Type B pancreatic cell (in vitro differentiated cells): ENCODE measurements around the gene GPR157. TPM values are rescaled to one million over a fixed set of nuclear protein-coding genes. Genes with fewer than 3 reads are reported as not detected.

Experiments used
- DNase-seq: peaks from one replicate; pipeline ENCODE4 v3.0.0; 2021; ENCODE audit warnings: mixed read lengths; ENCODE audit not compliant: unreplicated experiment; ENCODE audit errors: extremely low spot score
- H3K27ac Mint-ChIP-seq: 2 replicates; pipeline ENCODE4 v1.8.0; 2021; ENCODE audit warnings: mild to moderate bottlenecking, mixed read lengths
- H3K27me3 Mint-ChIP-seq: 2 replicates; pipeline ENCODE4 v1.8.0; 2021; ENCODE audit warnings: mixed read lengths
- H3K36me3 Mint-ChIP-seq: 2 replicates; pipeline ENCODE4 v1.8.0; 2021; ENCODE audit warnings: mixed read lengths
- H3K4me1 Mint-ChIP-seq: one replicate; pipeline ENCODE4 v1.8.0; 2021; ENCODE audit warnings: mixed read lengths; ENCODE audit not compliant: unreplicated experiment
- H3K4me3 Mint-ChIP-seq: 2 replicates; pipeline ENCODE4 v1.8.0; 2021; ENCODE audit warnings: mild to moderate bottlenecking, mixed read lengths
- H3K9me3 Mint-ChIP-seq: 2 replicates; pipeline ENCODE4 v1.8.0; 2021; ENCODE audit warnings: mixed read lengths
- CTCF ChIP-seq: fragments of 200-600 bp; sonication (generic); conservative IDR thresholded peaks from 2 replicates; pipeline ENCODE4 v1.5.0; 2021; ENCODE audit warnings: antibody characterized with exemption, mild to moderate bottlenecking
- total RNA-seq: library from RNA; stranded (reverse); gene quantifications from 2 replicates; pipeline ENCODE4 v1.2.1, GENCODE V29; 2021; ENCODE audit warnings: low replicate concordance

GPR157 gene
- total RNA-seq, 1 donor from 2014 or later, result 7.7 TPM

GRCh38 chr1:9073143-9073542 lies 55.8 kb downstream of the GPR157 start:
- TF ChIP-seq CTCF, result no peak
- Mint-ChIP-seq H3K9me3 (no peaks in the 10 kb centered on the region), H3K4me3 (no peak overlapping the region), H3K27ac (no peak overlapping the region), H3K27me3 (no peaks in the 10 kb centered on the region), H3K4me1 (peaks cover 13% of the 10 kb centered on the region), H3K36me3 (no peaks in the 10 kb centered on the region)
- no peak for DNase-seq

- H3K27me3 Mint-ChIP-seq, result no peaks in the 10 kb centered on the region
- H3K4me3 Mint-ChIP-seq, result no peak overlapping the region
- no peak for DNase-seq
- peaks cover 13% of the 10 kb centered on the region for H3K4me1 Mint-ChIP-seq
- H3K27ac Mint-ChIP-seq, result no peak overlapping the region
- TF ChIP-seq CTCF, result no peak
- no peaks in the 10 kb centered on the region for H3K9me3 Mint-ChIP-seq
- H3K36me3 Mint-ChIP-seq, result no peaks in the 10 kb centered on the region
Measured at GRCh38 chr1:9071554-9072235, 57.2 kb downstream of the GPR157 start.

GRCh38 chr1:9070486-9070885 lies 58.4 kb downstream of the GPR157 start:
- no peak for TF ChIP-seq CTCF
- Mint-ChIP-seq H3K4me3 (no peak overlapping the region), H3K4me1 (peaks cover 13% of the 10 kb centered on the region), H3K27ac (no peak overlapping the region), H3K27me3 (no peaks in the 10 kb centered on the region), H3K36me3 (no peaks in the 10 kb centered on the region), H3K9me3 (no peaks in the 10 kb centered on the region)
- DNase-seq, result no peak

GRCh38 chr1:9069326-9070100 lies 59.4 kb downstream of the GPR157 start, which contains the start of gene SLC2A5:
Gene SLC2A5, minus strand, starts transcription at chr1:9069635. Its CDS starts 99 bp downstream, at chr1:9069536.
- H3K4me1 Mint-ChIP-seq, result peaks cover 17% of the 10 kb centered on the region
- no peaks in the 10 kb centered on the region for H3K9me3 Mint-ChIP-seq
- H3K27me3 Mint-ChIP-seq, result no peaks in the 10 kb centered on the region
- H3K36me3 Mint-ChIP-seq, result no peaks in the 10 kb centered on the region
- TF ChIP-seq CTCF, result no peak
- no peak within 1 kb of the TSS for H3K4me3 Mint-ChIP-seq
- DNase-seq, result no peak
- H3K27ac Mint-ChIP-seq, result peak within 1 kb of the TSS; percentile 32

- Mint-ChIP-seq H3K36me3 (no peaks in the 10 kb centered on the region), H3K4me1 (peaks cover 18% of the 10 kb centered on the region), H3K4me3 (no peak overlapping the region), H3K9me3 (no peaks in the 10 kb centered on the region), H3K27me3 (no peaks in the 10 kb centered on the region), H3K27ac (peak overlapping the region; percentile 32)
- no peak for TF ChIP-seq CTCF
- DNase-seq, result no peak
Measured at GRCh38 chr1:9068981-9069325, 59.9 kb downstream of the GPR157 start.
